ENCODE measurements around the gene NEU4.
A peak's percentile ranks its signal among the peaks of the same experiment; 100 is the strongest.
"Not testable (repeated sequence)": the region's sequence is repeated elsewhere in the genome, so short reads cannot be mapped to it uniquely, and the experiment has no call there.

The NEU4 gene

GRCh38 chr2:241814643-241815476 lies 5.9 kb downstream of the NEU4 start:
- no peak for DNase-seq

DNA sequence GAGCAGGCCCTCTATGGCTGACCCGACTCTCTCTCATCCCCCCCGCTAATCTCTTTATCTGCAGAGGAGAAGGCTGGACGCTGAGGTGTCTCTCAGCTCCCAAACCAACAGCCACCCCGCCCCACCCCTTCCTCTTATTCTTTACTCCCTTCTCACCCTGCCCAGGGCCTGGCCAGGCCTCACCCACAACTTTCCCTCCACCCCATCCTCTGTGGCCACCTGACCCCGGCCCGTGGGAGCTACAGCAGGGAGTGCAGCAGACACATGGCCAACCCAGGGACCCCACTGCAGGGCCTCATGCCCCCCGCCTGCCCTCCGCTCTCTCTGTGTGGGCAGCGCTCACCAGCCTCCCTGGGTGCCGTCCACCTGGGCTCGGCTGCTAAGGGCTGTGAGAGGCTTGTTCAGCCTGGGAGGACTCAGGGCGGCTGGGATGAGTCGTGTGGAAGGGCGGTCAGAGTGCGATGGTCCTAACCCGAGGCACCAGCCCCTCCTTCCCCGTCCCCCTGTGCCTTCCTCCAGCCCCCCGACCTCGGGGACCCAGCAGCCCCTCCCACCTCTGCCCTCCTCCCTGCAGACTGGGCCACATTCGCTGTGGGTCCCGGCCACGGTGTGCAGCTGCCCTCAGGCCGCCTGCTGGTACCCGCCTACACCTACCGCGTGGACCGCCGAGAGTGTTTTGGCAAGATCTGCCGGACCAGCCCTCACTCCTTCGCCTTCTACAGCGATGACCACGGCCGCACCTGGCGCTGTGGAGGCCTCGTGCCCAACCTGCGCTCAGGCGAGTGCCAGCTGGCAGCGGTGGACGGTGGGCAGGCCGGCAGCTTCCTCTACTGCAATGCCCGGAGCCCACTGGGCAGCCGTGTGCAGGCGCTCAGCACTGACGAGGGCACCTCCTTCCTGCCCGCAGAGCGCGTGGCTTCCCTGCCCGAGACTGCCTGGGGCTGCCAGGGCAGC lies 6.8 kb downstream of the NEU4 start:
- DNase-seq = no peak

DNA sequence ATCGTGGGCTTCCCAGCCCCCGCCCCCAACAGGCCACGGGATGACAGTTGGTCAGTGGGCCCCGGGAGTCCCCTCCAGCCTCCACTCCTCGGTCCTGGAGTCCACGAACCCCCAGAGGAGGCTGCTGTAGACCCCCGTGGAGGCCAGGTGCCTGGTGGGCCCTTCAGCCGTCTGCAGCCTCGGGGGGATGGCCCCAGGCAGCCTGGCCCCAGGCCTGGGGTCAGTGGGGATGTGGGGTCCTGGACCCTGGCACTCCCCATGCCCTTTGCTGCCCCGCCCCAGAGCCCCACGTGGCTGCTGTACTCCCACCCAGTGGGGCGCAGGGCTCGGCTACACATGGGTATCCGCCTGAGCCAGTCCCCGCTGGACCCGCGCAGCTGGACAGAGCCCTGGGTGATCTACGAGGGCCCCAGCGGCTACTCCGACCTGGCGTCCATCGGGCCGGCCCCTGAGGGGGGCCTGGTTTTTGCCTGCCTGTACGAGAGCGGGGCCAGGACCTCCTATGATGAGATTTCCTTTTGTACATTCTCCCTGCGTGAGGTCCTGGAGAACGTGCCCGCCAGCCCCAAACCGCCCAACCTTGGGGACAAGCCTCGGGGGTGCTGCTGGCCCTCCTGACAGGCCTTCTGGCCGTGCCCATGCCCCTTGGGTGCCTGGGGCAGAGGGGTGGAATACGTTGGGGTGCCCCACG lies 7.6 kb downstream of the NEU4 start:
- DNase-seq = no peak

- DNase-seq = no peak
Observed at GRCh38 chr2:241817126-241817820, 8.3 kb downstream of the NEU4 start.

DNA sequence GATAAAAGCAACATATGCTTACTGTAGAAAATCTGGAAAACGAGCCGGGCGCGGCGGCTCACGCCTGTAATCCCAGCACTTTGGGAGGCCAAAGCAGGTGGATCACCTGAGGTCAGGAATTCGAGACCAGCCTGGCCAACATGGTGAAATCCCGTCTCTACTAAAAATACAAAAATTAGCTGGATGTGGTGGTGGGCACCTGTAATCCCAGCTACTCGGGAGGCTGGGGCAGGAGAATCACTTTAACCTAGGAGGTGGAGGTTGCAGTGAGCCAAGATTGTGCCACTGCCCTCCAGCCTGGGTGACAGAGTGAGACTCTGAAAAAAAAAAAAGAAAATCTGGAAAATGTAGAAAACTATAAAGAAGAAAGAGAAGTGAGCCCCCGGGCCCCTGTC lies 8.8 kb downstream of the NEU4 start:
- DNase-seq = not testable (repeated sequence)

GRCh38 chr2:241818229-241818942 lies 9.4 kb downstream of the NEU4 start:
- no peak for DNase-seq

DNA sequence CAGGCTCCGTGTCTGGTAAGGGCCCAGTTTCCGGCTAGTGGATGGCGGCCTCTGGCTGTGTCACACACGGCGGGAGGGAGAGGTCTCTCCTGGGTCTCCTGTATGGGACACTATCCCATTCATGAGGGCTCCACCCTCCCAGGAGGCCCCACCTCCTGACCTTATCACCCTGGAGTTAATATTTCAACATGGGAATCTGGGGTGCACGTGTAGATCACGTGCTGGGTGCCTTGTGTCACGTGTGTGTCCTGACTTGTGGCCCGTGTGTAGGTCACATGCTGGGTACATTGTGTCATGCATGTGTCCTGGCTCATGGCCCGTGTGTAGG lies 9.9 kb downstream of the NEU4 start:
- no peak for DNase-seq

GRCh38 chr2:241819947-241820624 lies 11.1 kb downstream of the NEU4 start:
- DNase-seq = not testable (repeated sequence)

DNA sequence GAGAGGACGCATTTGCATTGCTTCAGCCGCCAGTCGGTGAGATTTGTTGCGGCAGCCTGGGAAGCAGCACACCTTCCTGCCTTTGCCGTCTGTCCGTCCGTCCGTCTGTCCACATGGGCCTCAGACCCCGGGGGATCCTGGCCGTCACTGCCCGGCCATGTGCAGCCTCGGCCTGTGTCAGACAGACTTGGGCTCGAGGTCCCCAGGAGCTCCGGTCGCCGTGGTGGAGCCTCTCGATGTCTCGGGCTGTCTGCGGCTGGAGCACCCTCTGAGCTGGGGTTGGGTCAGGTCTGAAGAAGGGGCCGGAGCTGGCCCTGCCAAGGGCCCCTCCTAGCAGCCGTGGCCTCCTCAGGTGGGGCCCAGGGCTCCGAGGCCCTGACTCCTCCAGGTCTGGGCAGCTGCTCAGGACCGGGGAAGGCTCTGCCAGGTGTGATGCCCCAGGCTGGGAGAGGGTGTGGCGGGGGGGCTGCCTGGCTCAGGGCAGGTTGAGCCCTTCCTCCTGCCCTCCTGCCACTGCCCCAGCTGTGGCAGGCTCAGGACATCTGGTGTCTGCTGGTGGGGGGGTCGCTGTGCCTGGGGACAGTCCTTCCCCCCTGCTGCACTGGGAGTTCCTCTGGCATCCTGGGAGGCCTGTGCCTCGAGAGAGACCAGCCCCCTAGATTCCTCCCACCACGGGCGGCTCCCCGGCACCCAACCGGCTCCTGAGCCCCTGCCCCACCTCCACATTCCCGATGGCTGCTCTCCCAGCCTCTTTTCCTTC lies 11.8 kb downstream of the NEU4 start:
- no peak for DNase-seq

DNA sequence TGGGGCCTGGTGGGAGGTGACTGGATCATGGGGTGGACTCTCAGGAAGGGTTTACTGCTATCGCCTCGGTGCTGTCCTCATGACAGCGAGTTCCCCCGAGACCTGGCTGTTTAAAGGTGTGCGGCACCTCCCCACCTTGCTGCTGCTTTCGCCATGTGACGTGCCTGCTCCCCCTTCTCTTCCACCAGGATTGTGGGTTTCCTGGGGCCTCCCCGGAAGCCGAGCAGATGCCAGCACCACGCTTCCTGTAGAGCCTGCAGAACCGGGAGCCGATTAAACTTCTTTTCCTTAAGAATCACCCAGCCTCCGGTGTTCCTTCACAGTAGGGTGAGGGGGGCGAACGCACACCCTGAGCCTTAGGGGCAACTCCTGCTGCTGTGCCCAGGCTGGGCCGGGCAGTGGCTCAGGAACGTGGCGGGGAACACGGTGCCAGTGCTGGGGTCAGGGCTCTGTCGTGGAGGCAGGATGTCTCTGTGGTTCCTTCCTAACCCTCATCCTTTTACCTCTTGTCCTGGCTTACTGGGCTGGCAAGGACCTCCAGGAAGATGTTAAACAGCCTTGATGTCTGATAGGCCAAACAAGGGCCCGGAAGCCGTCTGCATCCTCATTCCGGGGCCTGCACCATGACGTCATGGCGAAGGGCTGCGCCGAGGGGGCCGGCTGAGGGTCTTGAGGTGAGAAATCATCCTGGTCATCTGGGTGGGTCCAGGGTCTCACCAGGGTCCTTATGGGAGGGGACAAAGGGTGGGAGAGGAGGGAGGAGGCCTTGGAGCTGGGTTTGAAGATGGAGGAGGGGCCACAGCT lies 12.7 kb downstream of the NEU4 start:
- no peak for DNase-seq

- no peak for DNase-seq
Observed at GRCh38 chr2:241822264-241822623, 13.3 kb downstream of the NEU4 start.

DNA sequence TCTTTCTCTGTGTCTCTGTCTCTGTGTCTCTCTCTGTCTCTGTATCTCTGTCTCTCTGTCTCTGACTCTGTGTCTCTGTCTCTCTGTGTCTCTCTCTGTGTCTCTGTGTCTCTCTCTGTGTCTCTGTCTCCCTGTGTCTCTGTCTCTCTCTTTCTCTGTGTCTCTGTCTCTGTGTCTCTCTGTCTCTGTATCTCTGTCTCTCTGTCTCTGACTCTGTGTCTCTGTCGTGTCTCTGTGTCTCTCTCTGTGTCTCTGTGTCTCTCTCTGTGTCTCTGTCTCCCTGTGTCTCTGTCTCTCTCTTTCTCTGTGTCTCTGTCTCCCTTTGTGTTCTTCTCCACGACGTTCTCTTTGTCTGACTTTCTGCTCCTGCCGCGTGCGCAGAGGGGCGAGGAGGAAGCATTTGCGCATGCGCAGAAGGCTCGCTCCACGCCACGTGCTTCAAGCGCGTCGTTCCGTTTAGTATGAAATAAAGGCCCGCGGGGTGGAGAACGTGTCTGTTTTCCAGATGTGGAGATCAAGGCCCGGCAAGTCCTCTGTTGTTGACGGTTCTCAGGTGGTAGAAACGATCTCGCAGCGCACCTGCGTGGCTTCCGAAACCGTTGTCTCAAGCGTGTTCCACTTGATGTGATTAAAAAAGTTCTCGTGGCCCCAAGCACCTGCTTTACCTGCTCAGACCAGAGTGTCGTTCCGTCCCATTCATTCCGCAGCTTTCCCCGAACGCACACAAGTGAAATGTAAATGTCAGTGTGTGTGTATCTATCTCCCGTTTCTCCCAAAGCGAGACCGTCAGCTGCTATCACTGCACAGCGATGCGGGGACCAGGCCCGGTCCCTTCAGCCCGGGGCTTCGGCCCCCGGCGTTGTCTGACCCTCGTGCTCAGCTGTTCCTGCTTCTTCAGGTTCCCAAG lies 14.8 kb downstream of the NEU4 start:
- DNase-seq = not testable (repeated sequence)

DNA sequence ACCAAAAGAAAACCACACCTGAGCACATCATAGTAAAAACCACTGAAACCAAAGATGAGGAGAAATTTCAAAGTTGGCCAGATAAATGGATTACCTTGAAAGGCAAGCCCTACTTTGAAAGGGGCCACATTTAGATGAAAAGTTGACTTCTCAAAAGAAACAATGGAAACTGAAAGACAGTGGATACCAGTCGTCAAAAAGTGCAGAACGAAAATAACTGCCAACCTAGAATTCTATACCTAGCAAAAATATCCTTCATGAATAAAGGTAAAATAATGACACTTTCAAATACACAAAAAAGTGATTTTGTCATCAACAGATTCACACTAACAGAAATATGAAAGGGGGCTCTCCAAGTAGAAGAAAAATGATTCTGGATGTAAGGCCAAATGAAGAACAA lies 18.4 kb downstream of the NEU4 start:
- no peak for DNase-seq

DNA sequence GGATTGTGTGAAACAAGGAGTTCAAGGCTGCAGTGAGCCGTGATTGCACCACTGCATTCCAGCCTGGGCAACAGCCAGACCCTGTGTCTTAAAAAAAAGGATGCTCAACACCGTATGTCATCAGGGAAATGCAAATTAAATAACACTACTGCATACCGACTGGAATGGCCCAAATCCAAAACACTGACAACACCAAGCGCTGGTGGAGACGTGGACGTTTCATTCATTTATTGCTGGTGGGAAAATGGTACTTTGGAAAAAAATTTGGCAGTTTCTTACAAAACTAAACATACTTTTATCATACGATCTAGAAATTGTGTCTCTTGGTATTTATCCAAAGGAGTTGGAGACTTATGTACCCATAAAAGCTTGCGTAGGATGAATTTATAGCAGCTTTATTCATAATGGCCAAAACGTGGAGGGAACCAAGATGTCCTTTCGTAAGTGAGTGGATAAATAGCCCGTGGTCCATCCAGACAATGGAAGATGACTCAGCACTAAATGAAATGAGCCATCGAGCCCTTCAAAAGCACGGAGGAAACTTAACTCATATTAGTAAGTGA lies 24.2 kb downstream of the NEU4 start:
- DNase-seq = no peak

- not testable (repeated sequence) for DNase-seq
Observed at GRCh38 chr2:241833756-241834526, 24.9 kb downstream of the NEU4 start.

DNA sequence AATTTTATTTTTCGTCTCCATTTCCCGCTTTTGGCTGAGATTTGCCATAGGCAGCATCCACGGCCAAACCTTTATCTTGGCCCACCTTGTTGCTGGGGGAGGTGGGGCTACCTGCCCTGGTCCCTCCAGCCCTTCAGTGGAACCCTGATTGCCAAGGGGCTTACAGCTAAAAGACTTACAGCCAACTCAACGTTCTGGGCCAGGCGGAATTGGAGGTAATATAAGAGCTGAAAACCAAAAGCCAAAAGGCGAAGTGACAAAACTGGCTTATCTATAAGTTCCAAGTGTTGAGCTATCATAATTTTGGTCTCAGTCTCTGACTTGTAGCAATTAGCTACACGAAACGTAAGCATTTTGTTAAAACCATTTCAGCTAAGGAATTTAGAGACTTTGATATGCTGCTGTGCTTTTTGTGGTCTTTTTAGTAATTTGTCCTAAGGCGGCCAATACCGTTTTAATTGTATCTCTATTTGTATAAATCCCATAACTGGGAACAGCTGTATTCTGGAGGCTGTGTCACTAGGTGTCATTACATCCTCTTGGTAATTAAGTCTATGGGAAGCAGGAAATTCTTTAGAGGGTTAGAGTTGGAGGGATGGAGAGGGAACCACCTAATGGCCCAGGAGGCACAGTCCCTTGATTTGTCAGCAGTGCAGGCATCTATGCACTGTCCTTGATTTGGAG lies 25.7 kb downstream of the NEU4 start:
- DNase-seq = no peak

DNA sequence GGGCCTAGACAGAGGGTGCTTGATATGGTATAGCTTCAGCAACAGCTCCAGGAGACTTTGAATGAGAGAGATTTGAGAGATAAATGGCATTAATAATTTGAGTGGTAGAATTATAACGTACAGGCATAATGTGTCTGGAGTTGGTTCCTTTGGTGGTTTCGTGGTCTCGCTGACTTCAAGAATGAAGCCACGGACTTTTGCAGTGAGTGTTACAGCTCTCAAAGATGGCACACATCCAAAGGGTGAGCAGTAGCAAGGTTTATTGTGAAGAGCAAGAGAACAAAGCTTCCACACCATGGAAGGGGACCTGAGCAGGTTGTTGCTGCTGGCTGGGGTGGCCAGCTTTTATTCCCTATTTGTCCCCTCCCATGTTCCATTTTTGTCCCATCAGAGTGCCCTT lies 26.6 kb downstream of the NEU4 start:
- peak; percentile 39 for DNase-seq
